Adipocyte (in vitro differentiated cells): ENCODE measurements around the gene MRAP2.
A peak's percentile ranks its signal among the peaks of the same experiment; 100 is the strongest.

ENCODE experiments used
- DNase-seq: peaks from one replicate; pipeline ENCODE4 v3.0.0-alpha.2; 2015; ENCODE audit warnings: low read depth
- H3K27me3 ChIP-seq: replicated peaks from 2 replicates; pipeline ENCODE4 v1.7.0; 2013; ENCODE audit warnings: mild to moderate bottlenecking, low read length, moderate library complexity; ENCODE audit not compliant: control insufficient read depth, insufficient read depth
- H3K36me3 ChIP-seq: 2 replicates; pipeline ENCODE4 v1.7.0; 2013; ENCODE audit warnings: low read length, mild to moderate bottlenecking, moderate library complexity; ENCODE audit not compliant: control insufficient read depth, insufficient read depth, severe bottlenecking
- H3K4me1 ChIP-seq: 2 replicates; pipeline ENCODE4 v1.7.0; 2013; ENCODE audit warnings: mild to moderate bottlenecking, low read length, moderate library complexity; ENCODE audit not compliant: control insufficient read depth, insufficient read depth
- H3K4me3 ChIP-seq: 2 replicates; pipeline ENCODE4 v1.7.0; 2013; ENCODE audit warnings: mild to moderate bottlenecking, low read length, moderate library complexity
- H3K9ac ChIP-seq: 2 replicates; pipeline ENCODE4 v1.7.0; 2013; ENCODE audit warnings: mild to moderate bottlenecking, low read length, moderate library complexity
- H3K9me3 ChIP-seq: 2 replicates; pipeline ENCODE4 v1.7.0; 2013; ENCODE audit warnings: mild to moderate bottlenecking, low read length, moderate library complexity; ENCODE audit not compliant: control insufficient read depth

The MRAP2 gene

DNA sequence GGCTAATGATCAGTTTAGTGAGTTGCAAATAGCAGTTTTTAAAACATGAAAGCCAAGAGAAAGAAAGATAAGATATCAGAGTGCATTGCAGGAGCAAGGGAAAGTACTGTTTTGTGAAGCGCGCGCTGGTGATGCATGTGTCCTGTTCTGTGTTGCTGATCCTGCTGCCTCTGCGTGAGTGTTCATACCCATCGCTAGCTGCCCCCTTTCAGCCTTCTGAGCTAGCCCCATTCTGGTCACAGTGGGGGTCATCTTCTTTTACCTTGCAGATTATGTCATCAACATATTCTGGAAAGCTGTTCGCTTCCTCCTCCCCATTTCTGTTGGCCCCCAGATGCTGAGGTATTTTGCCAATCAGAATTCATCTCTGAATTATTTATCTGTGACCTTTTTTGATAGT lies 1.9 kb downstream of the MRAP2 start:
- peaks cover 4% of the 10 kb centered on the region for H3K4me1 ChIP-seq
- H3K4me3 ChIP-seq: no peak overlapping the region
- H3K9me3 ChIP-seq: no peaks in the 10 kb centered on the region
- H3K36me3 ChIP-seq: no peaks in the 10 kb centered on the region
- H3K27me3 ChIP-seq: no peaks in the 10 kb centered on the region
- no peak for DNase-seq
- H3K9ac ChIP-seq: no peak overlapping the region

DNA sequence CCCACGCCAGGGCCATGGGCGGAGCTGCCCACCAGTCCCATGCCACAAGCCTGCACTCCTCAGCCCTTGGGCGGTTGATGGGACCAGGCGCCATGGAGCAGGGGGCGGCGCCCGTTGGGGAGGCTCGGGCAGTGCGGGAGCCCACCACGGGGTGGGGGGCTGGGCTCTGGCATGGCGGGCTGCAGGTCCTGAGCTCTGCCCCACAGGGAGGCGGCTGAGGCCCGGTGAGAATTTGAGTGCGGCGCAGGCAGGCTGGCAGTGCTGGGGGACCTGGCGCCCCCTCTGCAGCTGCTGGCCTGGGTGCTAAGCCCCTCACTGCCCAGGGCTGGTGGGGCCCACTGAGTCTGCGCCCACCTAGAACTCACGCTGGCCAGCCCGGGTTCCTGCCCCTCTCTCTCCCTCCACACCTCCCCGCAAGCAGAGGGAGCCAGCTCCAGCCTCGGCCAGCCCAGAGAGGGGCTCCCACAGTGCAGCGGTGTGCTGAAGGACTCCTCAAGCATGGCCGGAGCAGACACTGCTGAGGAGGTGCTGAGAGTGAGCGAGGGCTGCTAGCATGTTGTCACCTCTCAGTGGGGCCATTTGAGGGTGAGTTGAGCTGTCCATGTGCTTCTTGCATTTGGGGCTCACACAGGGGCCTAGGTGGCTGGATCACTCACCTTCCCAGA lies 4.0 kb downstream of the MRAP2 start:
- Histone ChIP-seq H3K27me3 (no peaks in the 10 kb centered on the region), H3K9ac (no peak overlapping the region), H3K36me3 (no peaks in the 10 kb centered on the region), H3K4me1 (peaks cover 4% of the 10 kb centered on the region), H3K4me3 (no peak overlapping the region), H3K9me3 (no peaks in the 10 kb centered on the region)
- no peak for DNase-seq

DNA sequence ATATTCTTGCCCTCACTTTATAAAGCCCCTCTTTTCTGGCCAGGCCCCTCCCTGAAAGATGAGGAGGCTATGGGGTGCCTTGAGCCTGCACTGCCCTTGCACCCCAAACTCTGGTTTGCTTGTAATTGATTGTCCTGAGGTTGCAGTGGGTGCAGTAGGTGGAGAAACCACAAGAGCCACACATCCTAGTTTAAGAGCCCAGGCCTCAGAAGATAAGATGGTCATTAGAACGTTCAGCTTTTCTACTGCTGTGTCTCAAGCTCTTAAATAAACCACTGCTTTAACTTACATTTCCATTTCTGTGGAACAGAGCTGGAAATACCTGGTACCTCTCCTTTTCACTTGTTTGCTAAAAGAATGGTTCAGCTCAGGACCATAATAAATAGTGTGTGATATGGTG lies 9.0 kb downstream of the MRAP2 start:
- no peak for DNase-seq
- Histone ChIP-seq H3K4me1 (no peaks in the 10 kb centered on the region), H3K9me3 (no peaks in the 10 kb centered on the region)

DNA sequence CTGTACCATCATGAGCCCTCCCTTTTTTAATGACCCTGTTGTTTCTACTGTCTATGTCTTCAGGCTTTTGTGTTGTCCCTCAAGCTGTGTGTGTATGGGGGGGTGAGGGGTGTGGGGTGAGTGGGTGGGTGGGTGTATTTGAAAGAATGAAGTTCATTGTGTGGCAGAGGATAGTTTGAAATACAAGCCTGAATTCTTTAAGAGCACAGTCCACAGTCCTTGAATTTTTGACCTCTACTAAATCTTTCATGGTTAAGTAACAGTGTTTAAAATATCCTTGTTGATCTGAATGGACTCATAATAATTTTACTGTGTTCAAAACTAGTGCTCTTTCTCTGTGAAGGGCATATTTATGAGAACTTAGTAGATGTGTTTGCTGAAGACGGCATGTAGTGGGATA lies 10.0 kb downstream of the MRAP2 start:
- Histone ChIP-seq H3K4me3 (no peak overlapping the region), H3K27me3 (no peaks in the 10 kb centered on the region), H3K9ac (no peak overlapping the region), H3K36me3 (no peaks in the 10 kb centered on the region), H3K4me1 (no peaks in the 10 kb centered on the region), H3K9me3 (no peaks in the 10 kb centered on the region)
- DNase-seq: no peak

More for the DNA sequence above, 9.0 kb downstream of the MRAP2 start:
- no peaks in the 10 kb centered on the region for H3K27me3 ChIP-seq
- no peak overlapping the region for H3K4me3 ChIP-seq
- no peak overlapping the region for H3K9ac ChIP-seq
- H3K36me3 ChIP-seq: no peaks in the 10 kb centered on the region

DNA sequence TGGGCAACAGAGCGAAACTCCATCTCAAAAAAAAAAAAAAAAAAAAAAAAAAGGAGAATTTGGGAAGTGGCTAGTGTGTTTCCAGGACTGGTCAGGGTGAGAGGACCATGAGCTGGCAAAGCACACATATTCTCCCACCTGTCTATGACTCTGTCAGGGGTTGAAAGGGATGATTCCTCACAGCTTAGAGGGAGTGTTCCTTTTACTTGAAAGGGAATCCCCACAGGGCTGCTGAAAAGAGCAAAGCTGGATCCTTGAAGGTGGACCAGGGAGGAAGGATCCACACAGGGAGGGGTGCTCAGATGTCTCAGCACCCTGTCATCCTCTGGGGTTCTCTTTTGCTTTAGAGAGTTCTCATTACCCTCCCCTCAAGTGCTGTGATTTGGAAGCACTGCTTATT lies 13.2 kb downstream of the MRAP2 start:
- DNase-seq: no peak
- no peaks in the 10 kb centered on the region for H3K36me3 ChIP-seq
- no peaks in the 10 kb centered on the region for H3K27me3 ChIP-seq
- no peaks in the 10 kb centered on the region for H3K9me3 ChIP-seq
- H3K4me3 ChIP-seq: no peak overlapping the region
- peaks cover 2% of the 10 kb centered on the region for H3K4me1 ChIP-seq
- no peak overlapping the region for H3K9ac ChIP-seq

DNA sequence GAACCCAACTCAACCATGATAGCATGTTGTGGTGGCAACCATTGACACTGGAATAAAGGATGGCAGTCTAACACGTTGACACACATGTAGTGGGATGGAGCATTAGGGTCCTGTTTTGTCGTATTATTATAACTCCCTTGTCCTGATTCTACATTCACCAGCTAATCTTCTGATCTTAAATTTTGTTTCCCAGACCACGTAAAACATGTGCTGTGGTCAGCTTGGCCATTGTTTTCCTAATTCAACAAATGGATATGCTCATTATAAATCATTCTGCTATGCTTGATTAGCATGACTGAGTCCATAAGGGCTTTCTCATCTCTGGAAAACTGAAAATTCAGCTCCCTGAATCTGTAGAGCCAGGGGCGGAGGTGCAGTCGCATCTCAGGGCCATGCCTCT lies 15.0 kb downstream of the MRAP2 start:
- DNase-seq: no peak
- Histone ChIP-seq H3K9me3 (no peaks in the 10 kb centered on the region), H3K36me3 (no peaks in the 10 kb centered on the region), H3K9ac (no peak overlapping the region), H3K27me3 (no peaks in the 10 kb centered on the region), H3K4me1 (peaks cover 14% of the 10 kb centered on the region), H3K4me3 (no peak overlapping the region)

DNA sequence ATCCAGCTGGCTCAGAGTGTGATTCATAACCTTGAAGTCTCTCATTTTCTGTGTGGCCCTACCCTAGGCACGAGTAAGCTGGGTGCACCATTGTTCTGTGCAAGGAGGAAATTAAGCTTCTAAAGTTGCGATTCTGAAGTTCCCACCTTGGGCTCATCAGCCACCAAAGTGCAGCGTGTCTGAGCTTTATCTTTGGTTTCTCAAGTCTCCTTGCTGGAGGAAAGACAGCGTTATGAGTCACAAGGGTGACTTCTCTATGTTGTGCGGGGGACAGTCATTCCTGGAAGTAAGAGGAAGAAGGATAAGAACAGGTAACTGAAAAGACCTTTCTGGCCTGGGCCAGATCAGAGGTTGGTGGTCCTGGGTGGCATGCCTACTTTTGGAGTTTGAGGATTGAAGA lies 16.8 kb downstream of the MRAP2 start:
- H3K4me3 ChIP-seq: no peak overlapping the region
- H3K9ac ChIP-seq: no peak overlapping the region
- H3K27me3 ChIP-seq: no peaks in the 10 kb centered on the region
- H3K4me1 ChIP-seq: peaks cover 14% of the 10 kb centered on the region
- DNase-seq: no peak
- no peaks in the 10 kb centered on the region for H3K9me3 ChIP-seq
- H3K36me3 ChIP-seq: no peaks in the 10 kb centered on the region

DNA sequence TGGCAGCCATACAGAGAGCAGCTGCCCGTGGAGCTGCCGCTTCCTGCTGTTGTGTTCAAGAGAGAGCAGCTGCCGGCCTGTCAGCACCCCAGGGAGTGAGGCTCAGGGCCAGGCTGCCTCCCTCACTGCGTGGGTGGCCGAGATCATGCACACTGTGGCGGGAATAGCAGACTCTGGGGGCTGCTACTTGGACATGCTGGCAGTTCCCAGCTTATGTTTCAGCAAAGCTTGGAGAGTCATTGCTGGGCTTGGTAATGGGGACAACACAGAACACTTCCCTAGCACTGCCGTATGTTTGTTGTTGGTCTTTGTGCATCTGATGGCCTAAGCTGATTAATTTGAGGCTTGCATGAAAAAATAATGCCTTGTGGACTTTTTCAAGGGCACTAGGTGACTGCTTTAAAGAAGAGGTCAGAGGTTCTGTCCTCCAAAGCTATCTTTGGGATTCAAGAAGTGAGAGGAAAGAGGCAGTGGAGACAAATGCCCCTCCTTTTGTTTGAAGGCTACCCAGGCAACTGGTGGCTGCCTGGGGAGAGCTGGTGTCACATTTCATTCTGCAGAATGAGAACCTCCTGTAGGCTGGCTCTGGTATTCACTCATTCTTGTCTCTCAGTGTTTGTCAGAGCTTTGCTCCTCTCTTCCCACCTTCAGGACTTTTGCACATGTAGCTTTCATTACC lies 18.8 kb downstream of the MRAP2 start:
- peak; percentile 75 for DNase-seq
- H3K9me3 ChIP-seq: no peaks in the 10 kb centered on the region
- H3K27me3 ChIP-seq: no peaks in the 10 kb centered on the region
- no peaks in the 10 kb centered on the region for H3K36me3 ChIP-seq
- peaks cover 32% of the 10 kb centered on the region for H3K4me1 ChIP-seq
- peak overlapping the region; percentile 52 for H3K9ac ChIP-seq
- H3K4me3 ChIP-seq: peak overlapping the region; percentile 71

DNA sequence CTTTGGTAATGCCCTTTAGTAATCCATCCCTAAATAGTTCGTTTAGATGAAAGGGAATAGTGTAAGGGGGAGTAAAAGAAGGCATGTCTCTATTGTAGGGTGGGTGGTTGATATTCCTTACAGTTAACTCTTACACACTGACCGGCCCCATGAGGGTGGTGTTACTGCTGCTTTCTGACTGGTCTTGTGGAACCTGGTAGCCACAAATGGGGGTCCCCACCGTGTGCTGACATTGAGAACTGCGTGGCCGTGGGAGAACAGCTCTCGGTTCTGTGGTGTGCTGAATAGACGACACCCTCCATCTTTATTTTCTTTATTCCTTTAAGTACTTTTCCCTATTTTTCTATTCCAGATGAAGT lies 19.3 kb downstream of the MRAP2 start:
- Histone ChIP-seq H3K9ac (no peak overlapping the region), H3K9me3 (no peaks in the 10 kb centered on the region), H3K4me3 (peak overlapping the region; percentile 71), H3K36me3 (no peaks in the 10 kb centered on the region), H3K4me1 (peaks cover 35% of the 10 kb centered on the region), H3K27me3 (no peaks in the 10 kb centered on the region)
- DNase-seq: no peak

DNA sequence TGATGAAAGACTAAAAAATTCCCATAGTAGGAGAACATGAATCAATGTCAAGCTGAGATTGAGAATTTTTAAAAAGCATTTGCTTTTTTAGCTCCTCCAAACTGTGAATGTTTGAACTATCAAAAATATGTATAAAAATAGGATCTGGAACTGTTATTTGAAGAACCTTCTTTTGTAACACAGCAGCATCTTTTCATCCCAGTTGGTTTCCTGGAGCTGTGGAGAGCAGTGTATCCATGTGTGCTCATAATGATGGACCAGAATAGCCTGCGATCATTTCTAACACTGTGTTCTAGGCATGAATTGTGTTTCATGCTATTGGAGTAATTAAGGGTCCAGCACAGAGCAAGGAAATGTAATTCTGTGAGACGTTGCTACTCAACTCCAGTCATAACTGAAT lies 22.1 kb downstream of the MRAP2 start:
- Histone ChIP-seq H3K4me3 (no peak overlapping the region), H3K36me3 (no peaks in the 10 kb centered on the region), H3K27me3 (no peaks in the 10 kb centered on the region), H3K9me3 (no peaks in the 10 kb centered on the region), H3K4me1 (peaks cover 53% of the 10 kb centered on the region), H3K9ac (no peak overlapping the region)
- no peak for DNase-seq

DNA sequence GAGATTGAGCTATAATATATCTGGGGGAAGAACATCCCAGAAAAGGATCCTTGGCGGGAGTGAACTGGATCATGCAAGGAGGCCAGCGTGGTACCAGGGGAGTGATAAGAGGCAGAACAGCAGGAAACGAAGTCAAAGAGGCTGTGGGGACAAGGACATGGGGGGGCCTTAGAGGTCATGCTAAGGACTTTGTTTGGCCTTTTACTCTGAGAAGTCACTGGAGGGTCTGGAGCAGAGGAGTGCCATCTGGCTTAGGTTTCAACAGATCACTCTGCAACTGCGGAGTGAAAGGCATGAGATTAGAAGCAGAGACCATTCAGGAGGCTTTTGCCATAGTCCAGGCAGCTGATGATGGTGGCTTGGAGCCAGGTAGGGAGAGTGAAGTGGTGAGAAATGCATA lies 24.3 kb downstream of the MRAP2 start:
- no peaks in the 10 kb centered on the region for H3K27me3 ChIP-seq
- no peaks in the 10 kb centered on the region for H3K9me3 ChIP-seq
- H3K4me1 ChIP-seq: peaks cover 49% of the 10 kb centered on the region
- no peak overlapping the region for H3K9ac ChIP-seq
- no peaks in the 10 kb centered on the region for H3K36me3 ChIP-seq
- no peak for DNase-seq
- H3K4me3 ChIP-seq: no peak overlapping the region

DNA sequence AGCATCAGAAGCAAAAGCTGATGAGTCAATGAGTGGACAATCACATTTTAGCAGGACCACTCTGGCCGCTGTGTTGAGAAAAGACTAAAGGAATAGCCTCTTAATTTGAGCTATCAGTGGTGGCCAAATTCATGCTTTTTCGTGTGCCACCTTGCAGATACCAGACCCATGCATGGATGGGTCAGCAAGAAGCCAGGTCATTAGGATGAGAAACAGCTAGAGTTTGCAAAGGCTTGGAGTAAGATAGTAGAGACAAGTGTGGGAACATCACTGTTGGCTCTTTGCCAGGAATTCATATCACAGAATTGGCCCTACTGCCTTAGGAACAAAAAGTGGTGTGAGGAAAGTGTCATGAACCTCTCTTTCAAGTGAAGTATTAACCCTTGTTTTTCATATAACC lies 25.5 kb downstream of the MRAP2 start:
- Histone ChIP-seq H3K9me3 (no peaks in the 10 kb centered on the region), H3K36me3 (no peaks in the 10 kb centered on the region), H3K4me3 (no peak overlapping the region), H3K4me1 (peaks cover 49% of the 10 kb centered on the region), H3K27me3 (no peaks in the 10 kb centered on the region), H3K9ac (no peak overlapping the region)
- DNase-seq: no peak
